OCI-LY1 (cell line): ENCODE results near the gene LHX2.

Source experiments
- CTCF ChIP-seq: fragments of 200-600 bp; sonication (generic), shearing (Covaris generic); IDR thresholded peaks from 2 replicates; pipeline ENCODE4 v1.5.1; 2017; ENCODE audit warnings: mild to moderate bottlenecking, antibody characterized with exemption, low read length, moderate library complexity, mixed read lengths
- EZH2 ChIP-seq: fragments of 200-600 bp; sonication (generic), shearing (Covaris generic); IDR thresholded peaks from 2 replicates; pipeline ENCODE4 v1.8.0; 2017; ENCODE audit warnings: borderline replicate concordance, mixed run types, mild to moderate bottlenecking, antibody characterized with exemption, low read length, moderate library complexity, mixed read lengths

GRCh38 chr9:123967323-123967722, 44.2 kb upstream of the LHX2 start:
- TF ChIP-seq CTCF: no peak
- no peak for TF ChIP-seq EZH2
